ENCODE measurements around the gene MTIF3. TPM values are rescaled to one million over a fixed set of nuclear protein-coding genes. Genes with fewer than 3 reads are reported as not detected.
A peak's percentile ranks its signal among the peaks of the same experiment; 100 is the strongest.

The MTIF3 gene
- polyA plus RNA-seq, 1 donor (not counting 4 experiments of a cell fraction or from before 2014, with no cell fraction given), result 56.1 TPM

- no peaks in the 10 kb centered on the region for H4K20me1 ChIP-seq (ENCODE audit: control insufficient read depth, extremely low read depth, insufficient read depth, low read length)
- H3K4me1 ChIP-seq (ENCODE audit: control insufficient read depth, extremely low read depth, insufficient read depth, low read length), result peaks cover 35% of the 10 kb centered on the region
- H3K79me2 ChIP-seq (ENCODE audit: control insufficient read depth, insufficient read depth, low read length), result peaks cover 15% of the 10 kb centered on the region
- H3K9me1 ChIP-seq (ENCODE audit: control insufficient read depth, extremely low read depth, insufficient read depth, low read length), result no peaks in the 10 kb centered on the region
- FAIRE-seq, result no peak
- no peak overlapping the region for H3K27ac ChIP-seq (ENCODE audit: control insufficient read depth, insufficient read depth, low read length)
- peaks cover 2% of the 10 kb centered on the region in 2 experiments for H3K36me3 ChIP-seq (ENCODE audit: control insufficient read depth in 2 of 2, extremely low read depth in 1 of 2, insufficient read depth in 2 of 2, low read length in 2 of 2)
- dilution Hi-C loops (cut with MboI; ENCODE audit: extremely low pct_ligation_motif_present, low sequenced_read_pairs), result no loop called here
- H3K9ac ChIP-seq (ENCODE audit: control insufficient read depth, extremely low read depth, insufficient read depth, low read length), result no peak overlapping the region
- no peaks in the 10 kb centered on the region for H3K27me3 ChIP-seq (ENCODE audit: control insufficient read depth, extremely low read depth, insufficient read depth, low read length)
- DNase-seq (ENCODE audit: low read depth, low spot score), result no peak
- H3K9me3 ChIP-seq (ENCODE audit: control insufficient read depth, low read depth, low read length), result no peaks in the 10 kb centered on the region
- H3K4me3 ChIP-seq (ENCODE audit: control insufficient read depth in 2 of 3, extremely low read depth in 1 of 3, insufficient read depth in 2 of 3, low read depth in 1 of 3, low read length in 3 of 3), result no peak overlapping the region
- TF ChIP-seq CTCF (optimal IDR thresholded peaks at IDR 0.05 in 1 of 3, IDR thresholded peaks at IDR 0.05 in 1 of 3, conservative IDR thresholded peaks at IDR 0.05 in 1 of 3; ENCODE audit: extremely low read depth in 1 of 3, insufficient read depth in 2 of 3, low read length in 3 of 3) (no peak), EZH2 (IDR thresholded peaks at IDR 0.05; ENCODE audit: low read length) (no peak)
- no peak overlapping the region for H2AFZ ChIP-seq (ENCODE audit: control insufficient read depth, low read length)
- peak overlapping the region; percentile 95 for H3K4me2 ChIP-seq (ENCODE audit: control insufficient read depth, extremely low read depth, insufficient read depth, low read depth, low read length)
Observed at GRCh38 chr13:27423333-27423732, 27.0 kb downstream of the MTIF3 start.

GRCh38 chr13:27421101-27421871, 29.1 kb downstream of the MTIF3 start:
- no peak overlapping the region for H3K4me3 ChIP-seq (ENCODE audit: control insufficient read depth in 2 of 3, extremely low read depth in 1 of 3, insufficient read depth in 2 of 3, low read depth in 1 of 3, low read length in 3 of 3)
- no peaks in the 10 kb centered on the region for H3K27me3 ChIP-seq (ENCODE audit: control insufficient read depth, extremely low read depth, insufficient read depth, low read length)
- no peak overlapping the region for H2AFZ ChIP-seq (ENCODE audit: control insufficient read depth, low read length)
- no peak for DNase-seq (ENCODE audit: low read depth, low spot score)
- H3K9me1 ChIP-seq (ENCODE audit: control insufficient read depth, extremely low read depth, insufficient read depth, low read length), result no peaks in the 10 kb centered on the region
- no peak for FAIRE-seq
- peaks cover 6% of the 10 kb centered on the region for H3K79me2 ChIP-seq (ENCODE audit: control insufficient read depth, insufficient read depth, low read length)
- H3K4me2 ChIP-seq (ENCODE audit: control insufficient read depth, extremely low read depth, insufficient read depth, low read depth, low read length), result no peak overlapping the region
- H3K9me3 ChIP-seq (ENCODE audit: control insufficient read depth, low read depth, low read length), result no peaks in the 10 kb centered on the region
- H3K36me3 ChIP-seq (ENCODE audit: control insufficient read depth in 2 of 2, extremely low read depth in 1 of 2, insufficient read depth in 2 of 2, low read length in 2 of 2), result no peaks in the 10 kb centered on the region
- no peak overlapping the region for H3K27ac ChIP-seq (ENCODE audit: control insufficient read depth, insufficient read depth, low read length)
- no peaks in the 10 kb centered on the region for H4K20me1 ChIP-seq (ENCODE audit: control insufficient read depth, extremely low read depth, insufficient read depth, low read length)
- H3K9ac ChIP-seq (ENCODE audit: control insufficient read depth, extremely low read depth, insufficient read depth, low read length), result no peak overlapping the region
- peaks cover 18% of the 10 kb centered on the region for H3K4me1 ChIP-seq (ENCODE audit: control insufficient read depth, extremely low read depth, insufficient read depth, low read length)
- dilution Hi-C loops (cut with MboI; ENCODE audit: extremely low pct_ligation_motif_present, low sequenced_read_pairs), result no loop called here
- TF ChIP-seq EZH2 (IDR thresholded peaks at IDR 0.05; ENCODE audit: low read length) (no peak), CTCF (optimal IDR thresholded peaks at IDR 0.05 in 1 of 3, IDR thresholded peaks at IDR 0.05 in 1 of 3, conservative IDR thresholded peaks at IDR 0.05 in 1 of 3; ENCODE audit: extremely low read depth in 1 of 3, insufficient read depth in 2 of 3, low read length in 3 of 3) (no peak)
